Right ventricle myocardium inferior (tissue), 1 donor: ENCODE measurements around the gene RFX2. TPM values are rescaled to one million over a fixed set of nuclear protein-coding genes. Genes with fewer than 3 reads are reported as not detected.
"Not testable (repeated sequence)": the region's sequence is repeated elsewhere in the genome, so short reads cannot be mapped to it uniquely, and the experiment has no call there.

Source experiments
- ATAC-seq: fragments of 200-7000 bp; cut with Tn5 transposase; one replicate; pipeline ENCODE4 v1.9.1; 2020; ENCODE audit warnings: mild to moderate bottlenecking, moderate library complexity
- DNase-seq: peaks from one replicate; pipeline ENCODE4 v3.0.0; 2021; ENCODE audit errors: missing footprints
- intact Hi-C: fragments of 100-400 bp; cut with DNase I; formaldehyde crosslinking; loops from one replicate; pipeline ENCODE4 v1.11.0; 2022
- total RNA-seq: library from RNA; stranded (reverse); fragmentation: NEBNext Ultra II Directional; extraction: Animal tissue kit (Norgen Biotek cat#: 25700); gene quantifications from one replicate; pipeline ENCODE4 v1.2.1, GENCODE V29; 2021
- donor health status: DM: no; HTN: yes; CAD: no; lungs with severe emphysema.

The RFX2 gene
- total RNA-seq, 1 donor from 2014 or later: 5.4 TPM

GRCh38 chr19:6006896-6007295, 103.4 kb downstream of the RFX2 start:
- intact Hi-C loops: no loop called here
- DNase-seq (peak; percentile 20), ATAC-seq (no peak)

- intact Hi-C loops, ATAC-seq: not testable (repeated sequence)
- DNase-seq: peak; percentile 14
These were observed 104.2 kb downstream of the RFX2 start for GRCh38 chr19:6006070-6006446.

- peak; percentile 45 for DNase-seq
- intact Hi-C loops: no loop called here
- ATAC-seq: no peak
These were observed 104.8 kb downstream of the RFX2 start for GRCh38 chr19:6005321-6006069.

GRCh38 chr19:6003976-6004375, 106.3 kb downstream of the RFX2 start:
- intact Hi-C loops: no loop called here
- DNase-seq (peak; percentile 56), ATAC-seq (no peak)

- intact Hi-C loops: no loop called here
- ATAC-seq (no peak), DNase-seq (peak; percentile 45)
These were observed 107.7 kb downstream of the RFX2 start for GRCh38 chr19:6002591-6002990.

GRCh38 chr19:6000228-6000847, 110.0 kb downstream of the RFX2 start:
- ATAC-seq (no peak), DNase-seq (no peak)
- intact Hi-C loops: no loop called here

GRCh38 chr19:5999693-6000092, 110.6 kb downstream of the RFX2 start:
- ATAC-seq: no peak
- peak; percentile 66 for DNase-seq
- intact Hi-C loops: no loop called here

- ATAC-seq (no peak), DNase-seq (no peak)
- intact Hi-C loops: no loop called here
These were observed 112.9 kb downstream of the RFX2 start for GRCh38 chr19:5997371-5997770.

- peak; percentile 57 for DNase-seq
- ATAC-seq: no peak
- intact Hi-C loops: no loop called here
These were observed 113.5 kb downstream of the RFX2 start for GRCh38 chr19:5996623-5997320.

- ATAC-seq (no peak), DNase-seq (no peak)
- intact Hi-C loops: no loop called here
These were observed 114.2 kb downstream of the RFX2 start for GRCh38 chr19:5996102-5996501.

GRCh38 chr19:5995606-5996005, 114.7 kb downstream of the RFX2 start:
- DNase-seq: no peak
- no peak for ATAC-seq
- intact Hi-C loops: no loop called here

GRCh38 chr19:5994405-5995165, 115.7 kb downstream of the RFX2 start:
- intact Hi-C loops: no loop called here
- DNase-seq (no peak), ATAC-seq (peak; percentile 18)

GRCh38 chr19:5993648-5994358, 116.5 kb downstream of the RFX2 start:
- intact Hi-C loops: no loop called here
- DNase-seq (peak; percentile 82), ATAC-seq (peak; percentile 66)

GRCh38 chr19:5993201-5993600, 117.1 kb downstream of the RFX2 start:
- no peak for DNase-seq
- ATAC-seq: no peak

GRCh38 chr19:5992756-5993155, 117.5 kb downstream of the RFX2 start:
- intact Hi-C loops: no loop called here
- ATAC-seq (no peak), DNase-seq (no peak)

More at GRCh38 chr19:5993201-5993600, 117.1 kb downstream of the RFX2 start:
- intact Hi-C loops: no loop called here

GRCh38 chr19:5991244-5991838, 119.0 kb downstream of the RFX2 start:
- intact Hi-C loops: no loop called here
- DNase-seq: no peak
- no peak for ATAC-seq

GRCh38 chr19:5990289-5990797, 120.0 kb downstream of the RFX2 start:
- ATAC-seq: no peak
- DNase-seq: no peak
- intact Hi-C loops: no loop called here
